Measurements from ENCODE around the gene TCF25.
"Not testable (repeated sequence)": the region's sequence is repeated elsewhere in the genome, so short reads cannot be mapped to it uniquely, and the experiment has no call there.

TCF25 gene

DNA sequence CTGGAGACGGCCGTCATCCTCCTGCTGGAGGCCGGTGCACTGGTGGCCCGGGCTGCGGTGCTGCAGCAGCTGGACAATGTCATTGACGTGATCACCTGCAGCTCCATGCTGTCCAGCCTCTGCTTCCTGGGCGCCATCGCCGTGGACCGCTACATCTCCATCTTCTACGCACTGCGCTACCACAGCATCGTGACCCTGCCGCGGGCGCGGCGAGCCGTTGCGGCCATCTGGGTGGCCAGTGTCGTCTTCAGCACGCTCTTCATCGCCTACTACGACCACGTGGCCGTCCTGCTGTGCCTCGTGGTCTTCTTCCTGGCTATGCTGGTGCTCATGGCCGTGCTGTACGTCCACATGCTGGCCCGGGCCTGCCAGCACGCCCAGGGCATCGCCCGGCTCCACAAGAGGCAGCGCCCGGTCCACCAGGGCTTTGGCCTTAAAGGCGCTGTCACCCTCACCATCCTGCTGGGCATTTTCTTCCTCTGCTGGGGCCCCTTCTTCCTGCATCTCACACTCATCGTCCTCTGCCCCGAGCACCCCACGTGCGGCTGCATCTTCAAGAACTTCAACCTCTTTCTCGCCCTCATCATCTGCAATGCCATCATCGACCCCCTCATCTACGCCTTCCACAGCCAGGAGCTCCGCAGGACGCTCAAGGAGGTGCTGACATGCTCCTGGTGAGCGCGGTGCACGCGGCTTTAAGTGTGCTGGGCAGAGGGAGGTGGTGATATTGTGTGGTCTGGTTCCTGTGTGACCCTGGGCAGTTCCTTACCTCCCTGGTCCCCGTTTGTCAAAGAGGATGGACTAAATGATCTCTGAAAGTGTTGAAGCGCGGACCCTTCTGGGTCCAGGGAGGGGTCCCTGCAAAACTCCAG lies 46.4 kb downstream of the TCF25 start:
- no peak for DNase-seq

DNA sequence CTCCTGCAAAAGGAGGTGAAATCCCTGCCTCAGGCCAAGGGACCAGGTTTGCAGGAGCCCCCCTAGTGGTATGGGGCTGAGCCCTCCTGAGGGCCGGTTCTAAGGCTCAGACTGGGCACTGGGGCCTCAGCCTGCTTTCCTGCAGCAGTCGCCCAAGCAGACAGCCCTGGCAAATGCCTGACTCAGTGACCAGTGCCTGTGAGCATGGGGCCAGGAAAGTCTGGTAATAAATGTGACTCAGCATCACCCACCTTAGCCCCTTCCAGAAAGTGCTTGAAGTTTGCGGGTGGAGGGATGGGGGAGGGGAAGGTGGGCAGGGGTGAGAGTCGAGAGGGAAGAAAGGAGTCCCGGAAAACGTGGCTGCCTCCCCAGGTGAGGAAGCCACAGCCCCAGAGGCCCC lies 47.3 kb downstream of the TCF25 start:
- DNase-seq = no peak

DNA sequence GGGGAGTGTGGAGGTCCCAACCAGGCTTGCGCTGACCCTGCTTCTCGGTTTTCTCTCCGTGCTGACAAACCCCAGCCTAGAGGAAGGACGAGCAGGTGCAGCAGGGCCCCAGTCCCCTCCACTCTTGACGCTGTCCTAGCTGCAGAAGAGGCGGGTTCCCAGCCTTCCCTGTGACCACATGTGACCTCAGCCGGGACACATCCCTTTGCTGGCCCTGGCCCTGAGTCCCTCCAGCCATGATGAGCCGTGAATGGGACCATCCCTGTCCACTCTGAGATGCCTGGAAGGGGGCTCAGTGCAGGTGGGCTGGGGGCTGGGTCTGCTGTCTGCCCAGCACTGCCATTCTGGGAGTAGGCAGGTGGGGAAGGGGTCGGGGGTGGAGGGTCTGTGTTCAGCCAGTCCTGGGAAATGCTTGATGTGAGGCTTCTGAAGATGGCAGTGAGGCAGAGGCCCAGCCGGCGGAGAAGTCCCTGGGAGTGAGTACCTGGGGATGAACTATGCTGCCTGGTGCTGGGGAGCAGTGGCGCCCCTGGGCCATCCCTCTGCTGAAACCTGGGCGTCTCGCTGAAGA lies 47.8 kb downstream of the TCF25 start:
- no peak for DNase-seq

DNA sequence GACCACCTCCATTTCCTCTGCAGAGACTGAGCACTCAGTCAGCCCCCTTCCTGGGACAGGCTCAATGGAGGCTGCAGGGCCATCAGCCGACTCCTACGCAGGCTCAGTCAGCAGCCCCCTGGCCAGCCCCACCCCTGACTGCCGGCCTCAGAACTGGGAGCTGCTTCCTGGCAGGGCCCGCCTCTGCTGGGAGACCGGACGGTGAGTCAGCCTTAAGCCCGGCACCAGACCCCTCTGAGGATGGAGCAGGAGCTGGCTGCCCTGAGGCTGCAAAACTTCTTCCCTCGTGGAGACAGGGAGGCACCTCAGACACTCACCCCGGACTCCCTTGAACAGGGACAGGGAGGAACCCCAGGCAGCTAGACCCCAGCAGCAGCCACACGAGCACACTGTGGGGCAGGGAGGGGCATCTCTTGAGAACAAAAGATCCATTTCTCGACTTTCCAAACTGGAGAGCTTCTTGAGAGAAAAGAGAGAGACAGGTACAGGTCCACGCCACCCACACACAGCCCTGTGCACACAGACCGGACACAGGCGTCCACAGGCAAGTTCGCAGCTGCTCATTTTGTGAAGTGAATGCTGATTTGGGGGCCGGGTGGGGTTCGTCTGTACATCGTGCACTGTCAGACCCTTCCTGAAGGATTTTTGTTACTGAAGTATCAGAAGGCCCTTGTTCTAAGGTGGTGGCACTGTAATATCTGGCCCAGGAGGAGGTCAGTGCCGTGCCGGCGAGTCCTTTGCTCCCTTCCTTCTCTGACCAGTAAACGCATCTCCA lies 48.5 kb downstream of the TCF25 start:
- peak; percentile 49 for DNase-seq

DNA sequence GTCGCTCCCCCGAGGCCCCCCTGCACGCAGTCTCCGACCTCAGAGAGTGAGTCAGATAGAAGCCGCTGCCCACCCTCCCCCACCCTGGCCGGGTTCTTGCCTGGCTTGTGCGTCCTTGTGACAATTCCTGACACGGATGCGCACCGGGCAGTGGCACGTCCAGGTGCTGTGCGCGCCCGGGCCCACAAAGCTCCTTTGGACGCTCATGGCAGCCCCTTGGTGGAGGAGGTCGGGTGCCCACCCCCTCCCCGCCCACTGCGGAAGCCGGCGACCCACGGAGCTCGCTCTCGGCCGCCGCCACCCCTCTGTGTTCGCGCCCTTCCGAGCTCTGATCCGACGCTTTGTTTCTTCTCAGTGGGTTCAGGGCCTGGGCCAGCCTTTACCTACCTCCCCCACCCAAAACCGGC lies 49.1 kb downstream of the TCF25 start:
- peak; percentile 56 for DNase-seq

DNA sequence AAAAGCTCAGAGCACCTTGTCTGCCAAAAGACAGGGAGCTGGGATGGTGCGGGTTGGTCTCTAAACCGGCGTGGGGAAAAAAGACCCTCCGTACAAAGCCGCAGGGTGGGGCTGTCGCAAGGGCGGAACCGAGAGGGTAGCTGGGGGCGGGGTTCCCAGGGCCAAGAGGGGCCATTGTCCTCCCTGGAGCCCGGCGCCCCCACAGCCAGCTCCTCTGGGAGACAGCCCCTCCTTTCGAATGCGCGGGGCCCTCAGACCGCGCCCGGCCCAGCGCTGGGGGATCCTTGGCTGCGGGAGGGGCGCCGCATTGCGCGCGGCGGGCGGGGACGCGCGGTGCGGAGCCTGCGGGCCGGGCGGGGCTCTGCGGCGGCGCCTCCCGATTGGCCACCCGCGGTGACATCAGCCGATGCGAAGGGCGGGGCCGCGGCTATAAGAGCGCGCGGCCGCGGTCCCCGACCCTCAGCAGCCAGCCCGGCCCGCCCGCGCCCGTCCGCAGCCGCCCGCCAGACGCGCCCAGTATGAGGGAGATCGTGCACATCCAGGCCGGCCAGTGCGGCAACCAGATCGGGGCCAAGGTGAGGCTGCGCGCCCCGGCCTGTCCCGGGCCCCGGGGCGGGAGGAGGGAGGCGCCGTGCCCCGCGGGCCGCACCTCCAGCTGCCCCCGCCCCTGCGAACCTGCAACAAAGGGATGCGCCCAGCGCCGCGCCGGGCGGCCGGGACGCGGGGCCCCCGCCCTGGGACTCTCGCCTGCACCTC lies 49.7 kb downstream of the TCF25 start, which contains the start of gene TUBB3:
TUBB3 (plus strand) TSS at position 459 of the 756 bp plus-strand sequence; CDS start at position 519, 60 bp downstream.
- DNase-seq = peak; percentile 81

DNA sequence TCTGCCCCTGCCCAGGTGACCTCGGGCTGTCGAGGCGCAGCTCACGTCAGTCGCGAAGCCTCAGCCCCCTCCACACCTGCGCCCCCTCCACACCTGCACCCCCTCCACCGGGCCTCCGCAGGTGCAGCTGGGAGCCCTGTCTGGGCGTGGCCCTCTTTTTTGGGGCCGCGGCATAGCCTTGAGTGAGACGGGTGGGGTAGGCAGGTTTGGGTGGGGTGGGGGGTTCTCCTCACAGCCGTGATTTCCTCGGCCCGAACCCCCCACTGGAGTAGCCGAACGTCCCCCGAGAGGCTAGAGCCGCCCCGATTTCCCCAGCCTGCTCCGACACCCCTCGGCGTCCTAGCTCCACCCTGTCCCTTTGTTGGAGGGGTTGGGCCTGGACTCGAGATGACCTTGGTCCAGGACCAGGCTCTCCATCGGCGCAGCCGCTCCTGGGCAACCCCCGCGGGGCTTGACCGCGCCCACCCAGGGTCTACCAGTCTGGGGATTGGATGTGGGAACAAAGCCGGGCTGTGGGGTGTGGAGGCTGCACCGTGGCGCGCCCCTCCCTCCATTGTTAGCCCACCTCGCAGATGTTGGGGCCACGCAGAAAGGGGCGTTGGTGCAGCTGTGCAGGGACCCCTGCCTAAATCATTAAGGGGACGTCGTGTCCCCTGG lies 50.4 kb downstream of the TCF25 start:
- no peak for DNase-seq

DNA sequence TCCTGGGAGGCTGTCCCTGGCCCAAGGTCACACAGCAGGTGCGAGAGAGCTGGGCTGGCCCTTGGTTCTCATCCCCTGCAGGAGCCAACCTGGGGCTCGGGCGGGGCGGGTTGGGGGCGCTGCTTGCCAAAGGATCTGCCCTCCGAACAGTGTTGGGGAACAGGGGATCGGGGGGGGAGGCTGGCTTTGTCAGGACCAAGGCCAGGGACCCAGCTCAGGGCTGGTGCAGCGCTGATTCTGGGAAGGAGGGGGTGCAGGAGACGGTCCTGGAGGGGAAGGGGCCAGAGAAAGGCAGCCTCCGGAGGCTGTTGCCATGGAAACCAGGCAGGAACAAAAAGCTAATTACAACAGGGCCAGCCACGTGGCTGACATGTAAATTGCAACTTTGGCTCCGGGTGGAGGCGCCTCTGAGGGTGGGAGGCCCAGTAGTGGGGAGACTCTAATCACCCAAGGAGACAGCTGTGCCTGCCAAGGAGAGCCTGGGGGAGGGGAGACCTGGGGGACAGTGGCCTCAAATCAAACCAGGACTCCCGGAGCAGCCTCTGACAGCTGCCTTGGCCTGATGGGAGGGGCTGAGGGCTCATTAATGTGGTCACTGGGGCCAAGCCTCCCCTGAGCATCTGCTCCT lies 51.0 kb downstream of the TCF25 start:
- peak; percentile 41 for DNase-seq

DNA sequence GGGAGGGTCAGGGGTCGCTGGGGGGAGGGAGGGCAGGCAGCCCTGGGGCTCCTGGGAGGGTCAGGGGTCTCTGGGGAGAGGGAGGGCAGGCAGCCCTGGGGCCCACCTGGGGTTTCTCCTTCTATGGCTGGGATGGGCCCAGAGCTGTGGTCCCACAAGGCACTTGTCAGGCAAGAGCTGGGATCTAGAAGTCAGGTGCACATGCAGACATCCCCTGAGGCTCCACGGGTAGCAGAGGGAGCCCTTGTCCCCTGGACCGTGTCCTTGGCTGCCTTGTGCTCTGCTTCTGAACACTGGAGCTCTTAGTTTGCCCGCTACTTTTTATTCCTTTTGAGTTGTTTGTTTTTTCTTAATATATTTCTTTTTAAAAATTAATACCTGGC lies 51.5 kb downstream of the TCF25 start:
- no peak for DNase-seq

DNA sequence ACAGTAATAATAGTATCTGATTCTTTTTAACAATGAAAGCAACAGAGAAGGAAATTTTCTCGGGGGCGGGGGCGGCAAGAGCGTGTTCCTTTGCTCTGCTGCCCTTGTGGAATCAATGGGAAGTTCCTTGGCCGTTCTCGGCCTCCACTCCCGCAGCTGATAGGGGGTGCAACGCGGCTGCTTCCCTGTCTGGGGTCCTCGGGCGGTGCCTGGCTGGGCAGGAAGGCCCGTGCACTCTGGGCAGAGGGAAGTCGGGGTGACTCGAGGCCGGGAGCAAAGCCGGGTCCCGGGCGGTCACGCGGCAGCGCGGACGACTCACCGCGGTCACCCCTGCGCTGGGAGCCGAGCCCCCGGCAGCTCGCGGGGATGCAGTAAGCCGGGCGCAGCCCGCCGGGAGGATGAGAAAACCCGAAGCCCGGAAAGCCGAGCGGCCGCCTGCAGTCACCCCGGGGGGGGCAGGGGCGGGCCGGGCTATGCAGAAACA lies 52.2 kb downstream of the TCF25 start:
- DNase-seq = no peak

DNA sequence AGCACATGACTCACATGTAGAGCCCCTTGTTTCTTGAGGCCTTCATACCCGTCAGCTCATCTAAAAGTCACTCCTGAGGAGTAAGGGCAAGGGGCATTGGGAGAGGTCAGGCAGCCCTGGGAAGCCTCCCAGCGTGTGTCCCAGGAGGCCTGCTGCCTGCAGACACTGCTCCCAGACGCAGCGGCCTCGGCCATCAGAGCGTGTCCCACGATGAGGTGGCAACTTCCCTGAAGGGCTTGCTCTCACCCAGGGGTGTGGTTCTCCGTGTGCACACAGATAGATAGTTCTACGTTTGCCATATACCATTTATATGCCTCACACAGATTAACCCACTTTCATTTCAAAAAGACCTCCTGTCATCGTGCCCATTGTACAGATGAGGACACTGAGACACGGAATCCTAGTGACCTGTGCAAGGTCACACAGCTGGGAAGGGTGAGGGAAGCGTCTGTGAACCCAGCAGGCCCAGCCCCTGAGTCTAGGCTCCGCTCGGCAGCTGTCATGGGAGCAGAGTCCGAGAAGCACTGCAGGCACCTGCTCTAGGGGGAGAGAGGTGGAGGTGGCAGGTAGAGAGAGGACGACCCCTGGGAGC lies 58.0 kb downstream of the TCF25 start:
- DNase-seq = no peak

DNA sequence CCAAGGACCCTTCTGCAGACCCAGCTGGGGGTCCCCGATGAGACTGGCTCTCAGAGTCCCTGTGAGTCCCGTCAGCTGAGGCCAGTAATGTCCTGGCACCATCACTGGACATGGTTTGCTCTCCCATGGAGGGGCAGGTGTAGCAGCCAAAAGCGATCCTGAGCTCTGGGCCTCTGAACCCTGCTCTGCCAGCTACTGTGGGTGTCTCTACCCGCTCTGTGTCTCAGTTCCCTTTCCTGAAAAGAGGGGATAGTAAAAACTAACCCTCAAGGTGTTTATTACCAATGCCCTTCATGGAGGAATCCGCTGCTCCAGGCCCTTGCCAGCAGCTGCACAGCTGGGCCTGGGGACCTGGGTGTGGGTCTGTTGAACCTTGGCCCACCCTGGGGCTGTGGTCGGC lies 58.6 kb downstream of the TCF25 start:
- no peak for DNase-seq

DNA sequence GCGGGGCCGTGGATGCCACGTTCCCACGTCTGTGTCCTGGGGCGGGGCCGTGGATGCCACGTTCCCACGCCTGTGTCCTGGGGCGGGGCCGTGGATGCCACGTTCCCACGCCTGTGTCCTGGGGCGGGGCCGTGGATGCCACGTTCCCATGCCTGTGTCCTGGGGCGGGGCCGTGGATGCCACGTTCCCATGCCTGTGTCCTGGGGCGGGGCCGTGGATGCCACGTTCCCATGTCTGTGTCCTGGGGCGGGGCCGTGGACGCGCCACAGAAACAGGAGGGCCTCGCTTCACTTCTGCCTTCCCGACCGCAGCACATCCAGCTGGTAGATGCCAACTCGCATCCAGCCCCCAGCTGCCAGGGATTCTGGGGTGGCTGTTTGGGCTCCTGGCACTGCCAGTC lies 60.6 kb downstream of the TCF25 start:
- not testable (repeated sequence) for DNase-seq

DNA sequence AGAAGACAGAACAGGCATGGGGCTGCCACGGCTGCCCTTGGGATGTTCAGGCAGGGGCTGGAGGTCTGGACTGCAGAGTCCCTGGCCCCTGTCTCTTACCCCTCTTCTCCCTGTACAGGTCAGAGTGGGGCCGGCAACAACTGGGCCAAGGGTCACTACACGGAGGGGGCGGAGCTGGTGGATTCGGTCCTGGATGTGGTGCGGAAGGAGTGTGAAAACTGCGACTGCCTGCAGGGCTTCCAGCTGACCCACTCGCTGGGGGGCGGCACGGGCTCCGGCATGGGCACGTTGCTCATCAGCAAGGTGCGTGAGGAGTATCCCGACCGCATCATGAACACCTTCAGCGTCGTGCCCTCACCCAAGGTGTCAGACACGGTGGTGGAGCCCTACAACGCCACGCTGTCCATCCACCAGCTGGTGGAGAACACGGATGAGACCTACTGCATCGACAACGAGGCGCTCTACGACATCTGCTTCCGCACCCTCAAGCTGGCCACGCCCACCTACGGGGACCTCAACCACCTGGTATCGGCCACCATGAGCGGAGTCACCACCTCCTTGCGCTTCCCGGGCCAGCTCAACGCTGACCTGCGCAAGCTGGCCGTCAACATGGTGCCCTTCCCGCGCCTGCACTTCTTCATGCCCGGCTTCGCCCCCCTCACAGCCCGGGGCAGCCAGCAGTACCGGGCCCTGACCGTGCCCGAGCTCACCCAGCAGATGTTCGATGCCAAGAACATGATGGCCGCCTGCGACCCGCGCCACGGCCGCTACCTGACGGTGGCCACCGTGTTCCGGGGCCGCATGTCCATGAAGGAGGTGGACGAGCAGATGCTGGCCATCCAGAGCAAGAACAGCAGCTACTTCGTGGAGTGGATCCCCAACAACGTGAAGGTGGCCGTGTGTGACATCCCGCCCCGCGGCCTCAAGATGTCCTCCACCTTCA lies 61.5 kb downstream of the TCF25 start:
- DNase-seq = no peak

DNA sequence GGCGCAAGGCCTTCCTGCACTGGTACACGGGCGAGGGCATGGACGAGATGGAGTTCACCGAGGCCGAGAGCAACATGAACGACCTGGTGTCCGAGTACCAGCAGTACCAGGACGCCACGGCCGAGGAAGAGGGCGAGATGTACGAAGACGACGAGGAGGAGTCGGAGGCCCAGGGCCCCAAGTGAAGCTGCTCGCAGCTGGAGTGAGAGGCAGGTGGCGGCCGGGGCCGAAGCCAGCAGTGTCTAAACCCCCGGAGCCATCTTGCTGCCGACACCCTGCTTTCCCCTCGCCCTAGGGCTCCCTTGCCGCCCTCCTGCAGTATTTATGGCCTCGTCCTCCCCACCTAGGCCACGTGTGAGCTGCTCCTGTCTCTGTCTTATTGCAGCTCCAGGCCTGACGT lies 62.2 kb downstream of the TCF25 start:
- DNase-seq = not testable (repeated sequence)

DNA sequence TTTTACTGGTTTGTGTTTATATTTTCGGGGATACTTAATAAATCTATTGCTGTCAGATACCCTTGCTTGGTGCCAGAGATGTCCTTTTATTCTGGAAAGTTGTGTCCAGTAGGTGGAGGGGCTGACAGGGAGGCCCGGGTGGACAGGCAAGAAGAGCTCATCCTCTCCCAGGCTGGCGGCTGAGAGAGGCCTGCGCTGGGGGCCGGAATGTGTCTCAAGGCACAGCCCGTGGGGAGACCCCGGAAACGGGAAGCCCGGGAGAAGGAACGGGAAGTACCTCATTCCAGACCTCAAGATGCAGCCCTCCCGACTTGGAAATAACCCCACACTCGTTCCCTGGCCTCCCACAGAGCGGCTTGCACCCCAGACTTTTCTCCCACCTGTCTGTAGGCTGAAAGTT lies 62.6 kb downstream of the TCF25 start:
- DNase-seq = no peak

DNA sequence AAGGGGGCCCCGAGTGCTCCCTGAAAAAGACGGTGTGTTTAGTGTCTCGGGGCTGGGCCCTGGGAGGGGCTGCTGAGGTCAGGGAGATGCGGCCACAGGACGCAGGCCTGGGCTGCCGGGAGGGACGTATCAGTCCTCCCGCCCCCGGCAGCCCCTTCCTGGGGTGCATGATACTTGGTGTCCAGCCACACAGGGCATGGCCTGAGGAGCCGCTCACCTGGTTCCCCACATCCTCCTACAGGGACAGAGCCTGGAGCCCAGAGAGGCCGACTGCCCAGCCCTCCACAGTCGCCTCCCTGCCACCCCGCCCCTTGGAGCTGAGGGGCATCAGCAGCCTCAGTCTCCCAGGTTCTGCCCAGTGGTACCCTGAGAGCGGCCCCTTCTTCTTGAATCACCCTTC lies 63.1 kb downstream of the TCF25 start:
- no peak for DNase-seq

DNA sequence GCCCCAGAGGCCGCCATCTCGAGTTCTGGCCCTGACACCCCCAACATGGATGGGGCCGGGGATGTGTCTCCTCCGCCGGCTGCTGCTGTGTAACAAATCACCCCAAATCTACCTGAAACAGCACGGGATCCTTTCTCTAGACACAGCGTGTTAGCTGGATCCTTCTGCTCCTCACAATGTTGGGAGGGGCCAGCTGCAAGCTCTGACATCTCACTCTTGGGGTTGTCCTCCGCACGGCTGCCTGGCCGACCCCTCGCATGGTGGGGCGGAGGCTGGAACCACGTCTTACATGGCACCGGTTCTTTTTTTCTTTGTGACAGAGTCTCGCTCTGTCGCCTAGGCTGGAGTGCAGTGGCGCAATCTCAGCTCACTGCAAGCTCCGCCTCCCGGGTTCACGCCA lies 63.6 kb downstream of the TCF25 start:
- DNase-seq = no peak

DNA sequence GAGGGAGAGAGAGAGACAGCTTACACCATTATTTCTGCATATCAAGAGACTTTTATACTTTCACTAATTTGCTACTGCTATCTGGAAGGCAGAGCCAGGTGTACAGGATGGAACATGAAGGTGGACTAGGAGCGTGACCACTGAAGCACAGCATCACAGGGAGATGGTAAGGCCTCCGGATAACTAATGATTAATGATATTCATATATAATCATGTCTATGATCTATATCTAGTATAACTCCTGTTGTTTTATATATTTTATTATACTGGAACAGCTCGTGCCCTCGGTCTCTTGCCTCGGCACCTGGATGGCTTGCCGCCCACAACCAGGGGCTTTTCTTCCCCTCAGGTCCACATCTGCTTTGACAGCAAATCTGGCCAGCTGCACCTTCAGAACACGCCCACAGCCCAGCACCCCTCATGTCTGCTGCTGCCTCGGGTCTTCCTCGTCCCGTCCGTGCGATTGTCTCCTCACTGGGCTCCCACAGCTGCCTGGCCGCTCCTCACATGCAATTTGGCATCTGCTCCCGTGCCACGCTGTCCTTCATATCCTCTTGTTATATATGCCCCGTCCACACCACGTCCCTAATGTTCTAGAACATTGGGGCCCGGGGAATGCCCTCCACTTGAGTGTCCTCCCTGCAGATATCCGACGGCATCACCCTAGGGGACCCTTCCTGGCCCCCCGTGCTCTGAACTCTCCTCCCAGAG lies 64.9 kb downstream of the TCF25 start:
- DNase-seq = no peak
